Muscle layer of colon (tissue), 2 donors: Measurements from ENCODE around the gene TAS2R1.
"Not testable (repeated sequence)": the region's sequence is repeated elsewhere in the genome, so short reads cannot be mapped to it uniquely, and the experiment has no call there.

Experiments
- H3K27ac ChIP-seq: one replicate; pipeline ENCODE4 v1.7.0; 2013; ENCODE audit warnings: low read depth, mild to moderate bottlenecking, low read length, moderate library complexity
- H3K27me3 ChIP-seq, 2 donors: one replicate each; pipeline ENCODE4 v1.7.0; 2013; ENCODE audit warnings: low read length in 2 of 2, mild to moderate bottlenecking in 2 of 2; ENCODE audit not compliant: insufficient read depth in 2 of 2, control insufficient read depth in 1 of 2
- H3K36me3 ChIP-seq: one replicate; pipeline ENCODE4 v1.7.0; 2013; ENCODE audit warnings: mild to moderate bottlenecking, low read length; ENCODE audit not compliant: insufficient read depth
- H3K4me1 ChIP-seq: one replicate; pipeline ENCODE4 v1.7.0; 2013; ENCODE audit warnings: mild to moderate bottlenecking, low read length; ENCODE audit not compliant: insufficient read depth
- H3K4me3 ChIP-seq, 2 donors: one replicate each; pipeline ENCODE4 v1.7.0; 2013; ENCODE audit warnings: low read length in 2 of 2, low read depth in 1 of 2, mild to moderate bottlenecking in 1 of 2, moderate library complexity in 1 of 2
- H3K9ac ChIP-seq: one replicate; pipeline ENCODE4 v1.7.0; 2013; ENCODE audit warnings: low read length
- H3K9me3 ChIP-seq: one replicate; pipeline ENCODE4 v1.7.0; 2013; ENCODE audit warnings: mild to moderate bottlenecking, low read length
- donor health status: abdominal sarcoma.
- donor health status: Adenocarcinoma of cecum.

TAS2R1 gene

GRCh38 chr5:9601055-9601739 lies 29.0 kb downstream of the TAS2R1 start:
- Histone ChIP-seq H3K9me3 (no peaks in the 10 kb centered on the region), H3K9ac (no peak overlapping the region), H3K4me1 (no peaks in the 10 kb centered on the region), H3K4me3 (no peak overlapping the region), H3K27ac (no peak overlapping the region), H3K36me3 (no peaks in the 10 kb centered on the region), H3K27me3 (no peaks in the 10 kb centered on the region)

GRCh38 chr5:9599391-9599790 lies 30.8 kb downstream of the TAS2R1 start:
- H3K4me1 ChIP-seq: no peaks in the 10 kb centered on the region
- no peak overlapping the region for H3K9ac ChIP-seq
- H3K27ac ChIP-seq: no peak overlapping the region
- no peaks in the 10 kb centered on the region for H3K27me3 ChIP-seq
- no peaks in the 10 kb centered on the region for H3K9me3 ChIP-seq
- H3K36me3 ChIP-seq: no peaks in the 10 kb centered on the region
- H3K4me3 ChIP-seq: no peak overlapping the region

GRCh38 chr5:9598329-9598728 lies 31.8 kb downstream of the TAS2R1 start:
- not testable (repeated sequence) for H3K4me3 ChIP-seq, H3K9ac ChIP-seq, H3K4me1 ChIP-seq, H3K9me3 ChIP-seq, H3K27me3 ChIP-seq, H3K27ac ChIP-seq, H3K36me3 ChIP-seq

GRCh38 chr5:9597322-9597721 lies 32.8 kb downstream of the TAS2R1 start:
- not testable (repeated sequence) for H3K9me3 ChIP-seq

GRCh38 chr5:9596824-9597223 lies 33.3 kb downstream of the TAS2R1 start:
- H3K9ac ChIP-seq: no peak overlapping the region
- H3K4me3 ChIP-seq: no peak overlapping the region
- H3K27me3 ChIP-seq: no peaks in the 10 kb centered on the region

More at GRCh38 chr5:9597322-9597721, 32.8 kb downstream of the TAS2R1 start:
- H3K27ac ChIP-seq, H3K36me3 ChIP-seq, H3K4me1 ChIP-seq, H3K9ac ChIP-seq, H3K4me3 ChIP-seq, H3K27me3 ChIP-seq: not testable (repeated sequence)

GRCh38 chr5:9596171-9596780 lies 33.9 kb downstream of the TAS2R1 start:
- Histone ChIP-seq H3K4me3 (no peak overlapping the region), H3K36me3 (no peaks in the 10 kb centered on the region), H3K27me3 (no peaks in the 10 kb centered on the region), H3K9me3 (no peaks in the 10 kb centered on the region), H3K4me1 (no peaks in the 10 kb centered on the region), H3K9ac (no peak overlapping the region), H3K27ac (no peak overlapping the region)

More at GRCh38 chr5:9596824-9597223, 33.3 kb downstream of the TAS2R1 start:
- no peak overlapping the region for H3K27ac ChIP-seq
- H3K4me1 ChIP-seq: no peaks in the 10 kb centered on the region
- H3K36me3 ChIP-seq: no peaks in the 10 kb centered on the region
- H3K9me3 ChIP-seq: no peaks in the 10 kb centered on the region

- Histone ChIP-seq H3K27ac (no peak overlapping the region), H3K9ac (no peak overlapping the region), H3K36me3 (no peaks in the 10 kb centered on the region), H3K4me3 (no peak overlapping the region), H3K4me1 (no peaks in the 10 kb centered on the region), H3K9me3 (no peaks in the 10 kb centered on the region), H3K27me3 (no peaks in the 10 kb centered on the region)
These were observed 35.2 kb downstream of the TAS2R1 start for GRCh38 chr5:9594913-9595312.

- H3K4me3 ChIP-seq: no peak overlapping the region
- H3K9ac ChIP-seq: no peak overlapping the region
- no peaks in the 10 kb centered on the region for H3K36me3 ChIP-seq
- H3K27ac ChIP-seq: no peak overlapping the region
- H3K4me1 ChIP-seq: no peaks in the 10 kb centered on the region
- H3K9me3 ChIP-seq: no peaks in the 10 kb centered on the region
- H3K27me3 ChIP-seq: no peaks in the 10 kb centered on the region
These were observed 40.9 kb downstream of the TAS2R1 start for GRCh38 chr5:9589049-9589835.

GRCh38 chr5:9588254-9588653 lies 41.9 kb downstream of the TAS2R1 start:
- no peak overlapping the region for H3K9ac ChIP-seq
- H3K4me1 ChIP-seq: no peaks in the 10 kb centered on the region
- no peak overlapping the region for H3K4me3 ChIP-seq
- no peaks in the 10 kb centered on the region for H3K27me3 ChIP-seq
- no peaks in the 10 kb centered on the region for H3K9me3 ChIP-seq
- no peaks in the 10 kb centered on the region for H3K36me3 ChIP-seq
- no peak overlapping the region for H3K27ac ChIP-seq

- no peaks in the 10 kb centered on the region for H3K4me1 ChIP-seq
- H3K4me3 ChIP-seq: no peak overlapping the region
- no peak overlapping the region for H3K9ac ChIP-seq
- H3K36me3 ChIP-seq: no peaks in the 10 kb centered on the region
- H3K27me3 ChIP-seq: no peaks in the 10 kb centered on the region
- no peak overlapping the region for H3K27ac ChIP-seq
- H3K9me3 ChIP-seq: no peaks in the 10 kb centered on the region
These were observed 43.0 kb downstream of the TAS2R1 start for GRCh38 chr5:9587135-9587534.

GRCh38 chr5:9582406-9582805 lies 47.7 kb downstream of the TAS2R1 start:
- H3K27me3 ChIP-seq: no peaks in the 10 kb centered on the region
- no peaks in the 10 kb centered on the region for H3K36me3 ChIP-seq
- H3K9ac ChIP-seq: no peak overlapping the region
- no peak overlapping the region for H3K4me3 ChIP-seq
- H3K27ac ChIP-seq: no peak overlapping the region
- H3K4me1 ChIP-seq: no peaks in the 10 kb centered on the region
- no peaks in the 10 kb centered on the region for H3K9me3 ChIP-seq
